A673 (cell line): ENCODE data around the gene HES2.

ENCODE experiments used
- EZH2 ChIP-seq: fragments of 200-600 bp; sonication (generic); IDR thresholded peaks from 2 replicates; pipeline ENCODE4 v1.6.1; 2017; ENCODE audit warnings: borderline replicate concordance, low read depth, mild to moderate bottlenecking, mixed read lengths, antibody characterized with exemption, low read length; ENCODE audit not compliant: poor library complexity, severe bottlenecking
- TF ChIP-seq, protein P1 (sequence below): fragments of 300-800, 200-600 bp; sonication (generic); conservative IDR thresholded peaks from 2 replicates; pipeline ENCODE4 v1.5.1; 2017; ENCODE audit warnings: low read depth, mild to moderate bottlenecking, antibody characterized with exemption, low read length, moderate library complexity, mixed read lengths

DNA sequence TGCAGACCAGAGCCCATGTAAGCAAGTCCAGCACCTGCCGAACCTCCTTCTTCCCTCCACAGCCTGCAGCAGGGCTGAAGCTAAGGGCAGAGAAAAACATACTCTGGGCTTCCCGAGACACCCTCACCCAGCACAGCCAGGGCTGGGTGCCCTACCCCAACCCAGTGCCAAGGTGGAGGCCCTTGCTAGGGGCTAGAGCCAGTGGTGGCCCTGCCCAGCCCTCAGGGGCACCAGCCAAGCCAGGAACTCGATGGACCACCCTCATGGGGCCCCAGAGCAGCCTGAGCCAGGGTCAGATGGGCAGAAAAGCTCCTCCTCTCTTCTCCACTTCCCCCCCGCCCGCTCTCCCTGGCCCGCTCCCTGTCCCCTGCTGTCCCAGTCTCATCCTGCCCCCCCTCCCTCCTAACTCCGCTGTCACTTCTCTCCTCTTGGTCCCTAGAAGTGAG, 30.3 kb upstream of the HES2 start:
- TF ChIP-seq, protein P1, sequence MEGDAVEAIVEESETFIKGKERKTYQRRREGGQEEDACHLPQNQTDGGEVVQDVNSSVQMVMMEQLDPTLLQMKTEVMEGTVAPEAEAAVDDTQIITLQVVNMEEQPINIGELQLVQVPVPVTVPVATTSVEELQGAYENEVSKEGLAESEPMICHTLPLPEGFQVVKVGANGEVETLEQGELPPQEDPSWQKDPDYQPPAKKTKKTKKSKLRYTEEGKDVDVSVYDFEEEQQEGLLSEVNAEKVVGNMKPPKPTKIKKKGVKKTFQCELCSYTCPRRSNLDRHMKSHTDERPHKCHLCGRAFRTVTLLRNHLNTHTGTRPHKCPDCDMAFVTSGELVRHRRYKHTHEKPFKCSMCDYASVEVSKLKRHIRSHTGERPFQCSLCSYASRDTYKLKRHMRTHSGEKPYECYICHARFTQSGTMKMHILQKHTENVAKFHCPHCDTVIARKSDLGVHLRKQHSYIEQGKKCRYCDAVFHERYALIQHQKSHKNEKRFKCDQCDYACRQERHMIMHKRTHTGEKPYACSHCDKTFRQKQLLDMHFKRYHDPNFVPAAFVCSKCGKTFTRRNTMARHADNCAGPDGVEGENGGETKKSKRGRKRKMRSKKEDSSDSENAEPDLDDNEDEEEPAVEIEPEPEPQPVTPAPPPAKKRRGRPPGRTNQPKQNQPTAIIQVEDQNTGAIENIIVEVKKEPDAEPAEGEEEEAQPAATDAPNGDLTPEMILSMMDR = no peak
- TF ChIP-seq EZH2 = no peak
